ENCODE results near the gene RASGRP2.

- no peak for TF ChIP-seq CTCF (conservative IDR thresholded peaks at IDR 0.05; ENCODE audit: low read depth, low read length)
- TF ChIP-seq EZH2 (IDR thresholded peaks at IDR 0.05; ENCODE audit: low read length, unreplicated experiment): no peak
- no peak for TF ChIP-seq EZH2phosphoT487 (IDR thresholded peaks at IDR 0.05; ENCODE audit: borderline replicate concordance, low read length)
Measured at GRCh38 chr11:64691543-64691942, 52.4 kb downstream of the RASGRP2 start.

Data from PC-3 (cell line).